DND-41 (cell line): ENCODE data around the gene TAF9B.
A peak's percentile ranks its signal among the peaks of the same experiment; 100 is the strongest.
"Not testable (repeated sequence)": the region's sequence is repeated elsewhere in the genome, so short reads cannot be mapped to it uniquely, and the experiment has no call there.

ENCODE experiments used
- ATAC-seq: fragments of 200-7000 bp; cut with Tn5 transposase; 3 replicates; pipeline ENCODE4 v1.9.1; 2021; ENCODE audit warnings: low read depth; ENCODE audit not compliant: insufficient read depth
- DNase-seq: peaks from one replicate; pipeline ENCODE4 v3.0.0-alpha.2; 2020
- H2AFZ ChIP-seq: 2 replicates; pipeline ENCODE4 v1.6.0; 2012; ENCODE audit warnings: low read depth, low read length
- H3K27ac ChIP-seq: 2 replicates; pipeline ENCODE4 v1.5.1; 2012; ENCODE audit warnings: low read length, inconsistent platforms
- H3K27me3 ChIP-seq: fragments of 200-600 bp; sonication (generic); 2 replicates; pipeline ENCODE4 v1.6.0; 2012; ENCODE audit warnings: low read length, mild to moderate bottlenecking, inconsistent platforms; ENCODE audit not compliant: insufficient read depth, poor library complexity
- H3K36me3 ChIP-seq: 2 replicates; pipeline ENCODE4 v1.5.1; 2012; ENCODE audit warnings: low read length, inconsistent platforms; ENCODE audit not compliant: insufficient read depth
- H3K4me1 ChIP-seq: 2 replicates; pipeline ENCODE4 v1.5.1; 2012; ENCODE audit warnings: mild to moderate bottlenecking, low read length; ENCODE audit not compliant: insufficient read depth
- H3K4me2 ChIP-seq: 2 replicates; pipeline ENCODE4 v1.6.0; 2012; ENCODE audit warnings: mild to moderate bottlenecking, moderate library complexity, low read length, inconsistent platforms; ENCODE audit not compliant: insufficient read depth
- H3K4me3 ChIP-seq, 2 experiments: fragments of 200-600 bp in 1 of 2; shearing (Covaris generic) in 1 of 2; 2 replicates each; pipeline ENCODE4 v1.5.1; 2012 to 2016; ENCODE audit warnings: inconsistent platforms in 2 of 2, low read length in 2 of 2, mild to moderate bottlenecking in 2 of 2, low read depth in 1 of 2, moderate library complexity in 1 of 2
- H3K79me2 ChIP-seq: 2 replicates; pipeline ENCODE4 v1.6.0; 2012; ENCODE audit warnings: low read length, inconsistent platforms; ENCODE audit not compliant: insufficient read depth
- H3K9ac ChIP-seq: 2 replicates; pipeline ENCODE4 v1.6.0; 2012; ENCODE audit warnings: low read depth, mild to moderate bottlenecking, inconsistent platforms, low read length, moderate library complexity
- H3K9me3 ChIP-seq: 2 replicates; pipeline ENCODE4 v1.5.1; 2012; ENCODE audit warnings: low read length, moderate library complexity, mild to moderate bottlenecking, inconsistent platforms; ENCODE audit not compliant: insufficient read depth, severe bottlenecking
- H4K20me1 ChIP-seq: 2 replicates; pipeline ENCODE4 v1.6.0; 2012; ENCODE audit warnings: low read length; ENCODE audit not compliant: insufficient read depth
- CTCF ChIP-seq: IDR thresholded peaks from 2 replicates; pipeline ENCODE4 v1.5.1; 2012; ENCODE audit warnings: borderline replicate concordance, low read length, moderate library complexity, mild to moderate bottlenecking; ENCODE audit not compliant: poor library complexity, severe bottlenecking; ENCODE audit errors: extremely low read depth
- EZH2 ChIP-seq: IDR thresholded peaks from 3 replicates; pipeline ENCODE4 v1.6.1; 2012; ENCODE audit warnings: borderline replicate concordance, low read depth, mild to moderate bottlenecking, moderate library complexity, low read length, inconsistent platforms; ENCODE audit not compliant: severe bottlenecking

TAF9B gene

DNA sequence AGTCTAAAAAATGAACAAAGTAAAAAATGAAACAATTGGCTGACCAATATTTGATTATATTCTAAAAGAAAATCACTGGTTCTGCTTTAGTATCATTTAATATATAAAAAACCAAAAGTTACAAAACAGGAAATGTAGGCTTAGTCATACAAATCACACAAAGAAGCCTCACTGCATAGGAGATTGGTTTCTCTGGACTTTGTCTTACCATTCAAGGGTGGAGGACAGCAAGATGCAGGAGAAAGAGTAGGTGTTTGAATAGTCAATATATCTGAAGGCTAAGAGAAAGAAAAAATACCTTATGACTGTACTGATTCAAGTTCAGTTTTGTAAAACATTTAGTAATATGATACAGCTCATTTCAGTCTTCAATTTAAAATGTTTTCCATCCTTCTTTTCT lies 28.6 kb upstream of the TAF9B start:
- no peaks in the 10 kb centered on the region for H3K4me1 ChIP-seq
- DNase-seq (no peak), ATAC-seq (no peak)
- H4K20me1 ChIP-seq, result no peaks in the 10 kb centered on the region
- no peak overlapping the region for H2AFZ ChIP-seq
- H3K4me3 ChIP-seq, result no peak overlapping the region
- no peaks in the 10 kb centered on the region for H3K36me3 ChIP-seq
- H3K9ac ChIP-seq, result no peak overlapping the region
- no peak for TF ChIP-seq EZH2
- TF ChIP-seq CTCF, result no peak
- no peaks in the 10 kb centered on the region for H3K27me3 ChIP-seq
- H3K9me3 ChIP-seq, result no peaks in the 10 kb centered on the region
- no peaks in the 10 kb centered on the region for H3K79me2 ChIP-seq
- no peak overlapping the region for H3K4me2 ChIP-seq
- H3K27ac ChIP-seq, result no peak overlapping the region

- no peaks in the 10 kb centered on the region for H3K27me3 ChIP-seq
- no peaks in the 10 kb centered on the region for H3K79me2 ChIP-seq
- H3K4me3 ChIP-seq, result no peak overlapping the region
- H3K4me2 ChIP-seq, result no peak overlapping the region
- H3K4me1 ChIP-seq, result no peaks in the 10 kb centered on the region
- H3K9me3 ChIP-seq, result no peaks in the 10 kb centered on the region
- TF ChIP-seq EZH2 (no peak), CTCF (no peak)
- no peaks in the 10 kb centered on the region for H4K20me1 ChIP-seq
- H3K27ac ChIP-seq, result no peak overlapping the region
- no peak overlapping the region for H2AFZ ChIP-seq
- H3K36me3 ChIP-seq, result no peaks in the 10 kb centered on the region
- H3K9ac ChIP-seq, result no peak overlapping the region
- ATAC-seq (no peak), DNase-seq (no peak)
These were observed 26.0 kb upstream of the TAF9B start for GRCh38 chrX:78165425-78165824.

- H3K9me3 ChIP-seq, H3K79me2 ChIP-seq, H3K9ac ChIP-seq, H3K27me3 ChIP-seq, H3K36me3 ChIP-seq, H3K4me3 ChIP-seq, ATAC-seq, H2AFZ ChIP-seq, H3K27ac ChIP-seq, H4K20me1 ChIP-seq, H3K4me2 ChIP-seq, H3K4me1 ChIP-seq, DNase-seq: not testable (repeated sequence)
These were observed 23.7 kb upstream of the TAF9B start for GRCh38 chrX:78163175-78163574.

DNA sequence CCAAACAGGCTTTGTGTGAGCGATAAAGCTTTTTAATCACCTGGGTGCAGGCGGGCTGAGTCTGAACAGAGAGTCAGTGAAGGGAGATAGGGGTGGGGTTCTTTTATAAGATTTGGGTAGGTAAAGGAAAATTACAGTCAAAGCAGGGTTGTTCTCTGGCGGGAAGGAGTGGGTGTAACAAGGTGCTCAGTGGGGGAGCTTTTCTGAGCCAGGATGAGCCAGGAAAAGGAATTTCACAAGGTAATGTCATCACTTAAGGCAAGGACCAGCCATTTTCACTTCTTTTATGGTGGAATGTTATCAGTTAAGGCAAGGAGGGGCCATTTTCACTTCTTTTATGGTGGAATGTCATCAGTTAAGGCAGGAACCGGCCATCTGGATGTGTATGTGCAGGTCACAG lies 21.3 kb upstream of the TAF9B start:
- not testable (repeated sequence) for H3K79me2 ChIP-seq, H3K27ac ChIP-seq, DNase-seq, H3K9me3 ChIP-seq, H2AFZ ChIP-seq, H3K9ac ChIP-seq, H3K36me3 ChIP-seq, H3K4me2 ChIP-seq, H3K27me3 ChIP-seq, H3K4me3 ChIP-seq, ATAC-seq, H3K4me1 ChIP-seq, H4K20me1 ChIP-seq

- not testable (repeated sequence) for H3K27me3 ChIP-seq, H3K9ac ChIP-seq, DNase-seq, H3K36me3 ChIP-seq, H3K79me2 ChIP-seq, H3K4me3 ChIP-seq, ATAC-seq, H3K4me1 ChIP-seq, H4K20me1 ChIP-seq, H3K9me3 ChIP-seq, H2AFZ ChIP-seq, H3K4me2 ChIP-seq, H3K27ac ChIP-seq
These were observed 18.4 kb upstream of the TAF9B start for GRCh38 chrX:78157846-78158245.

DNA sequence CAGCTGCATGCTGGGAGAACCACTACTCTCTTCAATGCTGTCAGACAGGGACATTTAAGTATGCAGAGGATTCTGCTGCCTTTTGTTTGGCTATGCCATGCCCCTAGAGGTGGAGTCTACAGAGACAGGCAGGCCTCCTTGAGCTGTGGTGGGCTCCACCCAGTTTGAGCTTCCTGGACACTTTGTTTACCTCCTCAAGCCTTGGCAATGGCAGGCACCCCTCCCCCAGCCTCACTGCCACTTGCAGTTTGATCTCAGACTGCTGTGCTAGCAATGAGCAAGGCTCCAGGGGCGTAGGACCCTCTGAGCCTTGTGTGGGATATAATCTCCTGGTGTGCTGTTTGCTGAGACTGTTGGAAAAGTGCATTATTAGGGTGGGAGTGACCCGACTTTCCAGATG lies 17.9 kb upstream of the TAF9B start:
- ATAC-seq, H3K4me1 ChIP-seq, H3K27ac ChIP-seq, H3K4me3 ChIP-seq, H3K4me2 ChIP-seq, H2AFZ ChIP-seq, H3K9ac ChIP-seq, H3K9me3 ChIP-seq, H4K20me1 ChIP-seq, H3K36me3 ChIP-seq, H3K27me3 ChIP-seq, H3K79me2 ChIP-seq: not testable (repeated sequence)
- DNase-seq, result peak; percentile 8

GRCh38 chrX:78147002-78147540 lies 7.6 kb upstream of the TAF9B start:
- not testable (repeated sequence) for DNase-seq, H3K79me2 ChIP-seq, H3K4me2 ChIP-seq, H3K4me1 ChIP-seq, H3K9ac ChIP-seq, H2AFZ ChIP-seq, H3K4me3 ChIP-seq, H3K27ac ChIP-seq, H3K36me3 ChIP-seq, H3K9me3 ChIP-seq, H4K20me1 ChIP-seq, ATAC-seq, H3K27me3 ChIP-seq
